Glomerular endothelial cell (primary cell): ENCODE results near the gene CA5A. TPM values are rescaled to one million over a fixed set of nuclear protein-coding genes. Genes with fewer than 3 reads are reported as not detected.
"Not testable (repeated sequence)": the region's sequence is repeated elsewhere in the genome, so short reads cannot be mapped to it uniquely, and the experiment has no call there.

ENCODE experiments used
- DNase-seq: peaks from one replicate; pipeline ENCODE4 v3.0.0-alpha.2; 2011; ENCODE audit warnings: low read depth, low spot score; ENCODE audit errors: extremely low read depth
- total RNA-seq: library from RNA; depleted of rRNA; stranded (reverse); fragments of >200 nt; gene quantifications from 2 replicates; pipeline ENCODE4 v1.2.3, GENCODE V29; 2015

Gene CA5A
- total RNA-seq, 1 donor from 2014 or later, result not detected

DNA sequence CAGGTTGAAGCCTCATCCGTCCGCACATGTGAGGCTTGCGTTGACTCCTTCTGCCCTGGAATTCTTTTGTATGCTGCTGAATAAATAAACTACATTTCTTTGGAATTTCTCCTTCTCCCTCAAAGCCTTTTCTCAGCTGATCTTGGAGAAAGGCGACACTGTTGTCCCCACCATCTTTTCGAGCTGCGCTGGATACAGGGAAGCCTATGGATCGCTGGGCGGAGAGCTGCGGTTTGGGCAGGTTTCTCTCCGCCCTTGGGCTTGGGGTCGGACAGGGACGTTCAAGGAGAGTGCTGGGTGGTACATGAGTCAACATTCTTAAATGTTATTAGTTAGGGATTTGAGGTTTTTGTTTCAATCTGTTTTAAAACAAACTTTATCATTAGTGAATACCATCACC lies 35.8 kb downstream of the CA5A start:
- not testable (repeated sequence) for DNase-seq

GRCh38 chr16:87897521-87898505 lies 38.5 kb downstream of the CA5A start:
- DNase-seq, result no peak

- DNase-seq, result not testable (repeated sequence)
Measured at GRCh38 chr16:87896924-87897520, 39.3 kb downstream of the CA5A start.

DNA sequence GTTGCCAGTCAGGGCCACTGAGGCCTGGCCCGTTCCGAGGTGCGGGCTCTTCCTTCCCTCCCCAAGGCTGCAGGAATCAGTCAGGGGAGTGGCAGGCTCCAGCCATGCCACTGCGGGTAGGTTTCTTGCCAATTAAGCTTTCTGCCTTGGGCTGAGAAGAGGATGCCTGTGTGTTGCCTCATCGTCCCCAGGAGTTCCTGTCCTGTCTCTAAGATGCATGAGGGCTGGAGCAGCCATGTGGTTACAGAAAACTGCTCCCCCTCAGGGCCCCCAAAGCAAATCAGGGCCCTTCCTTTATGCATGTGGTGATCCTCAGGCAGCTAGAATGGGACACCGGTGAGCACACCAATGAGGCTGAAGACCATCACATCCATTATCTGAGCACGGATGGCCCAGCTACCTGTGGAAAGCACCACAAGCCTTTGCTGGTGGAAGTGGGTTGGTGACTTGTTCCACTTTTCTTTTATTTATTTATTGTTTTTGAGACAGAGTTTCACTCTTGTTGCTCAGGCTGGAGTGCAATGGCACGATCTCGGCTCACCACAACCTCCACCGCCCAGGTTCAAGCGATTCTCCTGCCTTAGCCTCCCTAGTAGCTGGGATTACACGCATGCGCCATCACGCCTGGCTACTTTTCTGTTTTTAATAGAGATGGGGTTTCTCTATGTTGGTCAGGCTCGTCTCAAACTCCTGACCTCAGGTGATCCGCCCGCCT lies 40.0 kb downstream of the CA5A start:
- not testable (repeated sequence) for DNase-seq

- no peak for DNase-seq
Measured at GRCh38 chr16:87895641-87896141, 40.6 kb downstream of the CA5A start.

GRCh38 chr16:87894005-87894404 lies 42.3 kb downstream of the CA5A start:
- not testable (repeated sequence) for DNase-seq

DNA sequence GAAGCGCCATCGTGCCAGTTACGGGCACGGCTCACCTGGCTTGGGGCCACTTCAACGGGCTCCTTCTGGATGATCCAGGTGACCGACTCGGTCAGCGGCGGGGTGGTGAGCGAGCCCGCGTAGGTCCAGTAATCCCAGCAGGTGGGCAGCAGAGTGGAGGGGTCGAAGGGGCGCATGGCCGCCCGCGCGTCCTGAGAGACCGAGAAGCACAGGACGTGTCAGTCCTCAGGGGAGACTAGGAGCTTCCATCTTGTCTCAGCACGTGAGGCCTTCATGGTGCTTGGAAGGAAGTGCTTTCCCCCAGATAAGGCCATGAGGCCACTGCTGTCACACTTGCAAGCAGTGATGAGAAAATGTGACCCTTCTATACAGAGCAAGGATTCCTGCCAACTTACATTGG lies 44.6 kb downstream of the CA5A start:
- DNase-seq, result no peak

- not testable (repeated sequence) for DNase-seq
Measured at GRCh38 chr16:87889762-87890161, 46.6 kb downstream of the CA5A start.

DNA sequence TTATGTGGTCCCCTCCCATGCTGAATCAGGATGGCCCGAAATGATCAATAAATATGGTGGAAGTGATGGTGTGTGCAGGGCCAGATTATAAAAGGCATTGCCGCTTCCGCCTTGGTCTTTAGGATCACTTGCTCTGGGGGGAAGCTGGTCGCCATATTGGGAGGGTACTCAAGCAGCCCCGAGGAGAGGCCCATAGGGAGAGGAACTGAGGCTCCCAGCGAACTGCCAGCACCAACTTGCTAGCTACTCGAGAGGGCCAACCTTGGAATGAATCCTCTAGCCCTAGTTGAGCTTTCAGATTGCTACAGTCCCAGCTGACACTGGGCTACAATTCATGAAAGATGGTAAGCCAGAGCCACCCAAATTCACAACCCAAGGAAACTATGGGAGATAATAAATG lies 48.0 kb downstream of the CA5A start:
- DNase-seq, result not testable (repeated sequence)

DNA sequence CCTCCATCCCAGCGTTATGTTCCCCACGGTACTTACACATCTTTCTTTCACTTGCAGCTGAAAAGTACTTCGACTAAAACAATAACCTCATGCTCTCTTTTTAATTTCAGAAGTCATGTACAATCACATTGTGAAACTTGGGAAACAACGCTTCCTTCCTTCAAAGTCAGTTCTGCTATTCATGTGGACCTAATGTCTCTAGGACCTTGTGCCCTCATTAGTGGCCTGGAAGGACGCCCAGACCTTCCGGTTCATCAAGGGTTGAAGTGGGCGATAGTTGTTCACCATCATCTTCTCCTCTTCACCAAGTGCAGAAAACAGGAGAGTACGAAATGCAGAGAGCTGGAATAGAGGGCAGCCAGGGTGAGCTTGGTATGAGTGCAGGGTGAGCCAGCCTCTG lies 48.4 kb downstream of the CA5A start:
- not testable (repeated sequence) for DNase-seq

GRCh38 chr16:87885371-87885967 lies 50.9 kb downstream of the CA5A start:
- not testable (repeated sequence) for DNase-seq

DNA sequence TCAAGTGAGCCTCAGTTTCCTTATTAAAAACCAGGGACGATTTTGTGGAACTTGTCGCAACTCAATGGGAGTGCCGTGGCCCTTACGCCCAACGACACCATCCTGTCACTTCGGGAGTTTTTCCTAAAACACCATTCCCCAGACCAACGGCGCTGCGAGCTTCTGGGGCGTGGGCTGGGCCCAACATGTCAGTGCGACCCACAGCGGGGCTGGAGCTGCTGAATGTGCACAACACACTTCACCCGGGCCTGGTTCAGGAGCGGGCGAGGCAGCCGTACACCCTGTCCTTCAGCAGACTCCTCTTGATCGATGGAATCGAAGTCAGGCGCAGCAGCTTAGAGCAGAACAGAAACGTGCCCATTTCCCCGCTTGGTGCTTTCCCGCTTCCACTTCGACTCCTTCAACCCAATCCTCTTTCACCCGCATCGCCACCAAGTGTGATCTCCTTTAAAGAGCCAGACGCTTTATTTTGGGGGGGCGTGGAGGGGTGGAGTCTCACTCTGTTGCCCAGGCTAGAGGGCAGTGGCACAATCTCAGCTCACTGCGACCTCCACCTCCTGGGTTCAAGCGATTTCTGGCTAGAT lies 53.8 kb downstream of the CA5A start:
- DNase-seq, result no peak

DNA sequence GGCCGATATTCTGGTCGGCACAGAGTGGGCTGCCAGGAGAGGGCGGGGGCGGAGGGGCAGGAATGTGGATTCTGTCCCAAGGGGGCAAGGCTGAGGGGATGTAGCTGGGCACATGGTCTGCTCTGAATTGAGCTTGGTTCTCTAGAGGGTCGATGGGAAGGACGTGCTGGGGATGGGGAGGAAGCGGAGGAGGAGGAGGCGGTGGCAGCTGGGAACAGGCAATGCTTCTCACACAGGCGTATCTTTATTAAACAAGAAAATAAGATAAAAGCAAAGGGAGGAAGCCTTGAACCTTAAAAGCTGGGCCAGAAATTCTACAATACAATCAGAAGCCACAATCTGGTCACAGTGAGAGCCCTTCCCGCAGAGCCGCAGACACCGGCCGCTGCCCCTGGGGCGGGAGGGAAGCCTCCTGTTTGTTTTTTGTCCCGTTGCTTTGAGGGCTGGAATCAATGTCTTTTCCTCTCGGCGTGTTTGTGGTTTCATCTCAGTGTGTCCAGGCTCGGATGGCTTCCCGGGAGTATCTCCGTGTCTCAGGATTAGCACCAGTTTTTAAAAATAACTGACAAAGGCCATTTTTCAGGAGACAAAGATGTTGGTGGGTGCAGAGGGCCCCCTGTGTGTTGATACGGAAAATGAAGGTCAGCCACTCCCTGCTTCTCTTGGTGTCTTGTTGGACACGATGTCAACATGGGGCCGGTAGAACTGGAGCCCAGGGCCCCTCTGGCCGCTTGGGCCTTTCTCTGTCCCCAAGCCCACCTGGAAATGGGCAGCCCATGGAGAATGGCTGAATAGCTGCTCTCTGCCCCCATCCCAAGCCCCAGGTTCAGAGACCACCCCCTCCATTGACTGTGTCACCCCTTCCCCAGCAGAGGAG lies 54.8 kb downstream of the CA5A start:
- DNase-seq, result no peak

DNA sequence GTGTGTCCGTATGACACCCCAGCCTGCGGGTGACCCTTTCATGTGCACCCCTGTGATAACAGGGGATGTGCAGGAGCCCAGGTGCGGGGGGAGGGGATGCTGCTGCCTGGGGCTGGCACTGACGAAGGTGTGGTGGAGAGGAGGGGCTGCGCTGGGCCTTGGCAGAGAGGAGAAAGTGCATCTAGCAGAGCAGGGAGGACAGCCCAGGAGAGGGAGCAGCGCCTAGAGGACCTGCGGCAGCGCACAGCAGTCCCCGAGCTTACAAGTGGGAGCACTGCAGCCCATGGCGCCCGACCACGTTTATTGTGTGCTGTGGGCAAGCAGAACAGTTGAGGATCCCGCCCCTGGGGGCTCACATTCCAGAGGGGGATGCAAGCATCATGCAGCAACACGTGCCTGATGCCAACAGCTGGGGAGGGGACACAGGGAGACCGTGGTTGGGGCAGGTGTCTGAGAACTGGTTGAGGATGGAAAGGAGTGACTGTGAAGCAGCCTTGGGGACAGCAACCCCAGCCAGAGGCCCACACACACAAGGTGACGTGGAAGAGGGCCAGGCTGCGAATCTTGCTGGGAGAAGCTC lies 56.1 kb downstream of the CA5A start:
- no peak for DNase-seq

DNA sequence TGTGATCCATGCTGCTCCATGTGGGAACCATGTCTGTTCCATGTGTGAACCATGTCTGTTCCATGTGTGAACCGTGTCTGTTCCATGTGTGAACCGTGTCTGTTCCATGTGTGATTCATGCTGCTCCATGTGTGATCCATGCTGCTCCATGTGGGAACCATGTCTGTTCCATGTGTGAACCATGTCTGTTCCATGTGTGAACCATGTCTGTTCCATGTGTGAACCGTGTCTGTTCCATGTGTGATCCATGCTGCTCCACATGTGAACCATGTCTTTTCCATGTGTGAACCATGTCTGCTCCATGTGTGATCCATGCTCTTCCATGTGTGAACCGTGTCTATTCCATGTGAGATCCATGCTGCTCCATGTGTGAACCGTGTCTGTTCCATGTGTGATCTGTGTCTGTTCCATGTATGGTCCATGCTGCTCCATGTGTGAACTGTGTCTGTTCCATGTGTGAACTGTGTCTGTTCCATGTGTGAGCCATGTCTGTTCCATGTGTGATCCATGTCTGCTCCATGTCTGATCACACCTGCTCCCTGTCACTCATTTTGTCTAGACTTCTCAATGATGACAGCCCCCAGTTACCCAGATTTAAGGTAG lies 56.8 kb downstream of the CA5A start:
- not testable (repeated sequence) for DNase-seq

DNA sequence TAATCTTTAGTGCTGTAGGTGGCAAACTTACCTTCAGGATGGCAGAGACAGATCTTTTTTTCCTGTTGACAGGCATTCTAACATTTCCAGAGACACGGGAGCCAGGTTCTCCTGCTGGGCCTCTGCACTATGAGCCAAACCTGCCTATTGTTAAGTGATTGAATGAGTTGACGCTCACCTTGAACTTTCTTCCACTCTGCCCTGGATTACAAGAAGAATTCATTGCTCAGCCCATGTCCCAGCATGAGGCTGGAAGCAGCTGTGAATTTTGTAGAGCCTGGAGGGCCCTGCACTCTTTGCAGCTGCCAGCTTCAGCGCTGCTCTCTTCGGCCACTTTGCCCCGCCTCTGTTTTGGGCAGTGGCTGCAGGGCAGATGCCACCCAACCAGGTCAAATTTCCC lies 57.6 kb downstream of the CA5A start:
- DNase-seq, result no peak

DNA sequence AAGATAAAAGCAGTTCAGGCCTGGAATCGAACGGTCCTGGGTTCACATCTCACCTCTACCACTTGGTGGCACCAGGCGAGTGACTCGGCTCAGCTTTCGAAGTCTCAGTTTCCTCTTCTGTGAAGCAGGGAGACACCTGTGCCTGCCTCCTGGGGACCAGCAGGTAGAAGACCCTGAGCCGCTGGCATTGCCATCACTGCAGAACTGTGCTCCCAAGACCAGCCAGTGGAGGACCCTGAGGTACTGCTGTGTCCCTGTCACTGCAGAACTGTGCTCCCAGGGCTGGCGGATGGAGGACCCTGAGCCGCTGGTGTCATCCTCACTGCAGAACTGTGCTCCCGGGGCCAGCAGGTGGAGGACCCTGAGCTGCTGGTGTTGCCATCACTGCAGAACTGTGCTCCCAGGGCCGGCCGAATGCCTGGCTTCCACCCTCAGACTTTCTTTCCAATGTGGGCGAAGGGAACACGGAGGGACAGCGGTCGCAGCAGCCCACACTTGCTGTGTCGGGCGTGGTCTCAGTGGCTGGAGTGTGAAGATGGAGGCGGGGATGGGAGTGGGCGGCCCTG lies 58.3 kb downstream of the CA5A start:
- no peak for DNase-seq
